Stimulated activated CD4-positive, alpha-beta T cell treated with anti-CD3 and anti-CD28 coated beads, Interleukin-15, amount 100 ng/mL, for 48 hours (primary cell): ENCODE data around the gene TSG101.

ENCODE experiments used
- DNase-seq, 2 donors: peaks; one replicate each; pipeline ENCODE4 v3.0.0-alpha.2; 2020; ENCODE audit warnings: low read depth in 2 of 2

Gene TSG101

GRCh38 chr11:18526521-18527296 lies at the start of gene TSG101:
TSG101 (minus strand) TSS chr11:18526942; CDS start chr11:18526816, 126 bp downstream.
- peak; percentile 88 to 90 for DNase-seq

- no peak for DNase-seq
Measured at GRCh38 chr11:18575361-18575760, 48.6 kb upstream of the TSG101 start.

GRCh38 chr11:18567081-18567480 lies 40.3 kb upstream of the TSG101 start:
- no peak for DNase-seq

- DNase-seq = no peak
Measured at GRCh38 chr11:18566406-18566805, 39.7 kb upstream of the TSG101 start.

GRCh38 chr11:18564149-18564548 lies 37.4 kb upstream of the TSG101 start:
- no peak for DNase-seq

- no peak for DNase-seq
Measured at GRCh38 chr11:18563090-18563730, 36.5 kb upstream of the TSG101 start.

GRCh38 chr11:18548001-18548400 lies 21.3 kb upstream of the TSG101 start:
- DNase-seq = no peak

- DNase-seq = no peak
Measured at GRCh38 chr11:18540207-18541009, 13.7 kb upstream of the TSG101 start.

- DNase-seq = no peak
Measured at GRCh38 chr11:18536209-18536608, 9.5 kb upstream of the TSG101 start.

- DNase-seq = no peak
Measured at GRCh38 chr11:18534245-18534644, 7.5 kb upstream of the TSG101 start.

- DNase-seq = no peak
Measured at GRCh38 chr11:18533365-18533764, 6.6 kb upstream of the TSG101 start.

GRCh38 chr11:18527512-18527911 lies 770 bp upstream of the TSG101 start:
- DNase-seq = no peak

GRCh38 chr11:18526130-18526520 lies 617 bp downstream of the TSG101 start:
- no peak for DNase-seq

- no peak for DNase-seq
Measured at GRCh38 chr11:18524248-18524647, 2.5 kb downstream of the TSG101 start.

GRCh38 chr11:18523084-18523483 lies 3.7 kb downstream of the TSG101 start:
- DNase-seq = no peak

- no peak for DNase-seq
Measured at GRCh38 chr11:18522388-18522787, 4.4 kb downstream of the TSG101 start.

GRCh38 chr11:18521122-18521521 lies 5.6 kb downstream of the TSG101 start:
- no peak for DNase-seq

GRCh38 chr11:18502352-18502751 lies 24.4 kb downstream of the TSG101 start:
- DNase-seq = no peak

GRCh38 chr11:18501629-18502028 lies 25.1 kb downstream of the TSG101 start:
- no peak for DNase-seq

GRCh38 chr11:18498039-18498438 lies 28.7 kb downstream of the TSG101 start:
- no peak for DNase-seq

GRCh38 chr11:18495703-18496102 lies 31.0 kb downstream of the TSG101 start:
- no peak for DNase-seq

GRCh38 chr11:18495271-18495670 lies 31.5 kb downstream of the TSG101 start:
- no peak for DNase-seq

GRCh38 chr11:18493310-18493709 lies 33.4 kb downstream of the TSG101 start:
- DNase-seq = no peak
